ENCODE measurements around the gene GUK1.
"Not testable (repeated sequence)": the region's sequence is repeated elsewhere in the genome, so short reads cannot be mapped to it uniquely, and the experiment has no call there.

- TF ChIP-seq ZNF274 (IDR thresholded peaks at IDR 0.05; ENCODE audit: low read depth, low read length); SUZ12 (IDR thresholded peaks at IDR 0.05; ENCODE audit: extremely low read depth, insufficient read depth, insufficient read length): not testable (repeated sequence)
Measured at GRCh38 chr1:228111315-228111714, 28.8 kb upstream of the GUK1 start.
